NCI-H2227 treated with DMSO at 0.1 percent for 48 hours (cell line): ENCODE data around the gene ABHD11.
"Not testable (repeated sequence)": the region's sequence is repeated elsewhere in the genome, so short reads cannot be mapped to it uniquely, and the experiment has no call there.

ENCODE experiments used
- DNase-seq: peaks from one replicate; lab custom pipeline; 2025; lab: John Stamatoyannopoulos, UW

The ABHD11 gene, protein sequence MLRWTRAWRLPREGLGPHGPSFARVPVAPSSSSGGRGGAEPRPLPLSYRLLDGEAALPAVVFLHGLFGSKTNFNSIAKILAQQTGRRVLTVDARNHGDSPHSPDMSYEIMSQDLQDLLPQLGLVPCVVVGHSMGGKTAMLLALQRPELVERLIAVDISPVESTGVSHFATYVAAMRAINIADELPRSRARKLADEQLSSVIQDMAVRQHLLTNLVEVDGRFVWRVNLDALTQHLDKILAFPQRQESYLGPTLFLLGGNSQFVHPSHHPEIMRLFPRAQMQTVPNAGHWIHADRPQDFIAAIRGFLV

DNA sequence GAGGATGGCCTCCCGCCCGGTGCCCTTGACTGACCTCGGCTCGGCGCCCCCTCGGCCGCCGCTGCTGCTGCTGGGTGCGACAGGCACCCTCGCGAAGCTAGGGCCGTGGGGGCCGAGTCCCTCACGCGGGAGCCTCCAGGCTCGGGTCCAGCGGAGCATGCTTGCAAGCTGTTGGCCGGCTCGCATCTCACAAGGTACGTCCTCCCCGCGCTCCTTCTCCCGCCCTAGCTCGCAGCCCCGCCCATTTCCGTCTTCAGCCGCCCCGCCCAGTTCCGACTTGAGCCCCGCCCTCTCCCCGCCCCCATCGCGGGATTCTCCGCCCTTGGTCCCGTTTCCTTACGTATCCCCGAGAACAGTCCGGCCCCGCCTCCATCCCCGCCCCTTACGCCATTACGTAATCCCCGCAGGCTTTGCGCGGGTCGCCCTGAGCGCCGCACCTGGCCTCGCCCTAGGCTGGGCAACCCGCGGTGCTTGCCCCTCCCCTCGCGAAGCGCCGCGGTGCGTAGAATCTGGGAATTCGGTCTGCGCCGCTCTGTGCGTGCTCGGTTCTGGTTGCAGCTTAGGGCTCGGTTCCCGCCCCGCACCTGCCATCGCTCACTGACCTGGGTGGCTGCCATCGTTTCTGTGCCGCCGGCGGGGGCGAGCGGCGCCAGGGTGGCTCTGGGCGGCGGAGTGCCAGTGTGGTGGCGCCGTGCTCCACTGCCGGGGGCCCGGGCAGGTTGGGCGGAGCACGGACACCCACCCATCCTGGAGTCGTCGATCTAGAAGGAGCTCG is at the start of gene ABHD11:
Gene ABHD11 (minus strand): TSS at position 191 of the 775 bp plus-strand sequence. CDS start 32 bp downstream, at position 159.
- DNase-seq: peak; percentile 98

DNA sequence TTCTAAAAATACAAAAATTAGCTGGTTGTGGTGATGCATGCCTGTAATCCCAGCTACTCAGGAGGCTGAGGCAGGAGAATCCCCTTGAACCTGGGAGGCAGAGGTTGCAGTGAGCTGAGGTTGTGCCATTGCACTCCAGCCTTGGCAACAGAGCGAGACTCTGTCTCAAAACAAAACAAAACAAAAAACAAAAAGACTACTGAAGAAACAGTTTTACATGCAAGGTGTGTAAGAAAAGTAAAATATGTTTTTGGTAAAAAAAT is 49.1 kb upstream of the ABHD11 start:
- DNase-seq: not testable (repeated sequence)

DNA sequence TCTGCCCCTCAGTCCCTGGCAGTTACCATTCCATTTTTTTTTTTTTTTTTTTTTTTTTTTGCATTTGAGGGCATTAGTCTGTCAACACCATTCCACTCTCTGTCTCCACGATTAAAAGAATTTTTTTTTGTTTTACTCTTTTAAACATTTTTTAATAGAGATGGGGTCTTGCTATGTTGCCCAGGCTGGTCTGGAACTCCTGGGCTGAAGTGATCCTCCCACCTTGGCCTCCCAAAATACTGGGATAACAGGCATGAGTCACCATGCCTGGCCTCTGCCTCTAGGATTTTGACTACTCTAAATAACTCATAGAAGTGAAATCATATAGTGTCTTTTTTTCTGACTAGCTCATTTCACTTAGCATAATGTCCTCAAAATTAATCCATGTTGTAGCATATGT is 48.0 kb upstream of the ABHD11 start:
- no peak for DNase-seq

DNA sequence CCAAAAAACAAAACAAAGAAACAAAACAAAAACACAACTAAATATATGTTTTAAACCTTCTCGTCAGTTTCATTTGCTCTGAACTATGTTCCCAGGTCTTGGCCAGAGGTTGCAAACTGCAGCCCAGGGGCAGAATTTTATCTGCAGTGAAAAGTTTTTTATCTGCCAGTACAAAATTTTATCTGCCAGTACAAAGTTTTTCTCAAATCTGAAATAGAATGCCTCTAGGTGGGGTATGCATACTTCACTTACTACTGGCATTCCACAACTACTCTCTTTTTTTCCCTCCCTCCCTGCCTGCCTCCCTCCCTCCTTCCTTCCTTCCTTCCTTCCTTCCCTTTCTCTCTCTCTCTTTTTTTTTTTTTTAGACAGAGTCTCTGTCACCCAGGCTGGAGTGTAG is 40.9 kb upstream of the ABHD11 start:
- DNase-seq: no peak

DNA sequence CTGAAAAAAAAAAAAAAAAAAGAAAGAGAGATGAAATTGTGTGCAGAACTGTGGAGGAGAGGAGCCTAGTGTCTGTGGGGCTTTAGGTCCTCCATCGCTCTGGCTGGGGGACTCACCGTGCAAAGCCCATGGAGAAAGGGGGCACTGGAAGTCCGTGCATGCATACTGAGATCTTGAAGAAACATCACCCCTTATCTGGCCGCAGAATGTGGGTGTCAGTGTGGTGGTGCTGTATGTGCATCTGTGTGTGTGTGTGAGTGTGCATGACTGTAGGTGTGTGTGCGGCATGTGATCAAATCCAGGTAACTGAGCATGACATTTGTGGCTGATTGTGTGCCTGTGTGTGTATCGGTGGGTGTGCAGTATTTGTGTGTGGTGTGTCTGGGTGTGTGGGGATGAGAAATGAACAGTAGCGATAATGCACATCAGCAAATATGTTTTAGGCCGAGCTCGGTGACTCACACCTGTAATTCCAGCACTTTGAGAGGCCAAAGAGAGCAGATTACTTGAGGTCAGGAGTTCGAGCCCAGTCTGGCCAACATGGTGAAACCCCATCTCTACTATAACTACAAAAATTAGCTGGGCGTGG is 40.3 kb upstream of the ABHD11 start:
- DNase-seq: no peak

DNA sequence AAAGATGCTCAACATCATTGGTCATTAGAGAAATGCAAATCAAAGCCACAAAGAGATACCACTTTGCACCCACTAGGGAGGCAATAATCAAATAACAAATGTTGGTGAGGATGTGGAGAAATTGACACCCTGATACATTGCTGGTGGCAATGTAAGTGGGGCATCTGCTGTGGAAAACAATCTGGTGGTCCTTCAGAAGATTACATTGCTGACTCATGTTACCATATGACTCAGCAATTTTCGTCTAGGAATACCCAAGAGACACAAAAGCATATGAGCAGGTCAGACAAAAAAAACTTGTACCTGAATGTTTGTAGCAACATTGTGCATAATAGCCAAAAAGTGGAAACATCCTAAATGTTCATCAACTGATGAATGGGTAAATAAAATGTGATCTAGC is 36.3 kb upstream of the ABHD11 start:
- no peak for DNase-seq

DNA sequence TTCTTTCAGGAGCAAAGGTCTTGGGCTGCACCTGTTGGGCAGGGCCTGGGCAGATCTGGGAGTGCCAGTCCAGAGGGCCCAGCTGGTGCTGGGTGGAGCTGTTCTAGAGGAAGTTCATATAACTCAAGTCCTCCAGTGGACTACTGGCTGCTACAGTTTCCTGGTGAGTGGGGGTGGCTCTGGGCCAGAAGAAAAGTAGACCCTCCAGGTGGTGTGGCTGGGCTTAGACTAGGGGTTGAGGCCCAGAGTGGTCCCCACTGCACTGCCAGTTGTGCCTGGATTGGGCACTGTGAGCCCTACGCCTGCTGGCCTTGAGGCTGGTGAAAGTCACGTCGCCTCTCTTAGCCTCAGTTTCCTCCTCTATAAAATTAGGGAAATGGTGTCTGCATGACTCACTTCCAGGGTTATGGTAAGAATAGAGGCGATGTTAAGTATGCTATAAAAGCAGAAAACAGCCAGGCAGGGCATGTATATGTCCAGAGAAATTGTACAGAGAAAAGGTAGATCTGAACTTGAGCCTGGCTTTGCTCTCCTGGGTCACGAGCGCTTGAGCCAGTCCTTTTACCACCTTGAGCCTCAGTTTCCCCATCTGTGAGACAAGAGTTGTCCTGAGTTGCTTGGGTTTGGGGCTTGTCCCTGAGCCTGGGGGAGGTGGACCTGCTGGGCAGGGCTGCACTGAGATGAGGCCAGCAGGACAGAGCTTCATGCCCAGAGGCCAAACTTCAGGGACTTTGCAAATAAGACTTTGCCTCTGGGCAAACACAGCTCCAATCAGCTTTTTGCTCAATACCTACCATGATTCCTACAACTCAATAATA is 35.3 kb upstream of the ABHD11 start:
- no peak for DNase-seq

DNA sequence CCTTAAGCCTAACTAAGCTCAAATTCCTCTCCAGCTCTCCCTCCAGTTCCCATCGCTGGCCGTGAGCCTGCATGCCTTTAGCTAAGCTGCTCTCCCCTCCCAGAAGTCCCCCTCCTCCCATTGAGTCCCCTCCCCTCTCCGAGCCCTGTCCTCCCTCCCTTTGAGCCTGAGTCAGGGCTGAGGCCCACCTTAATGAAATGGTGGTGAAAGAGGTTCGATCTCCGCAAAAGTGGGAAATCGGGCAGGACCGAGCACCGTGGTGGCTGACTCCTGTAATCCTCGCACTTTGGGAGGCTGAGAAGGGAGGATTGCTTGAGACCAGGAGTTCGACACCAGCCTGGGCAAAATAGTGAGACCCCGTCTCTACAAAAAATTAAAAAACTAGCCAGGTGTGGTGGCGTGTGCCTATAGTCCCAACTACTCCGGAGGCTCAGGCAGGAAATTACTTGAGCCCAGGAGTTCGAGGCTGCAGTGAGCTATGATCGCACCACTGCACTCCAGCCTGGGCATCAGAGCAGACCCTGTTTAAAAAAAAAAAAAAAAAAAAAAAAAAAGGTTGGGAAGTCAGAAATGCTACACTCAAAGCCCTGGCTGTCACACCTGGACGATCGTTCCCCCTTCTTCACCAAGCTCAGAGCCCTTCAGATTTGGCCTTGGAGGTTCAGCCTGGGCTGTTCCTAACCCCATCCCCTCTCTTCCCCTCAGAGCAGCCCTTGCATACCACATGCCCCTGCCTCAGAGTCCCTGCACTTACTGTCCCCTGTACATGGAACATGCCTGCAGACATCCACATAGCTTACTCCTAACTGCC is 32.5 kb upstream of the ABHD11 start:
- no peak for DNase-seq

DNA sequence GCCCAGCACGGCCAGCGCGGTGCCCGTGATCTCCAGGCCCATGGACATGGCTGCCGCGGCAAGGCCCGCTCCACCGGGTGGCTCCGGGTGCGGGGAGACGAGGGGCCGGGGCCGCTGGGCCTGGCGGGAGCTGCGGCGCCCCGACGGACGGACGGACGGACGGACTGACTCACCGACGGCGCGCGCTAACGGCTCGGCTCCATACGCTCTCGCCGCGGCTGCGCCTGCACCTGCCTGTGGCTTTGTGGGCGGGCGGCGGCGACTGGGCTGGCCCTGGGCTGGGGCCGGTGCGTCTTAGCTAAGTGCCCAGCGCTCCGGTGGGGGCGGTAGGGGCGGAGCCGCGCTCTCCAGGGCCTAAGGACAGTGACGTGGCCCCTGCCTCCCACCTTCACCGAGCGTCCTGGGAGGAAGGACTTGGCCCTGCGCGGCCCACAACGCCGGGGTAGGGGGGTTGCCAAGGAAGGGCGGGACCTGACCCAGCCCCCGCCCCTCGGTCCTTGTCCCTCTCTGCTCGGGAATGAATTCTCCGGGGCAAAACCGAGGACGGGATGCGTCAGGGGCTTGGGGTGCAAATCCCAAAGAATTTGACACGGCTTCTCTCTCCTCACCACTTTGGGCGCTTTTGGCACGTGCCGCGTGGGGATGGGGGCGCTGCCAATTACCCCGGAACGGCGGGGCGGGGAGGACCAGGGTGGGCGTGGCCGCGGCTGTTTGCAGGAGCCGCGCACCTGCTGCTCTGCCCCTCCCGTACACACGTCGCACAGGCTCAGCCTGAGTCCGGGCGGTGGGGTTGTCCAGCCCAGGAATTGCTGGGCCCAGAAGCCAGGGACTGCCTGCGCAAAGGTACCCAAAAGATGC is 31.6 kb upstream of the ABHD11 start, which contains the start of gene CLDN3:
Gene CLDN3 (minus strand): TSS at position 269 of the 858 bp plus-strand sequence. CDS start 221 bp downstream, at position 48.
- DNase-seq: peak; percentile 80

DNA sequence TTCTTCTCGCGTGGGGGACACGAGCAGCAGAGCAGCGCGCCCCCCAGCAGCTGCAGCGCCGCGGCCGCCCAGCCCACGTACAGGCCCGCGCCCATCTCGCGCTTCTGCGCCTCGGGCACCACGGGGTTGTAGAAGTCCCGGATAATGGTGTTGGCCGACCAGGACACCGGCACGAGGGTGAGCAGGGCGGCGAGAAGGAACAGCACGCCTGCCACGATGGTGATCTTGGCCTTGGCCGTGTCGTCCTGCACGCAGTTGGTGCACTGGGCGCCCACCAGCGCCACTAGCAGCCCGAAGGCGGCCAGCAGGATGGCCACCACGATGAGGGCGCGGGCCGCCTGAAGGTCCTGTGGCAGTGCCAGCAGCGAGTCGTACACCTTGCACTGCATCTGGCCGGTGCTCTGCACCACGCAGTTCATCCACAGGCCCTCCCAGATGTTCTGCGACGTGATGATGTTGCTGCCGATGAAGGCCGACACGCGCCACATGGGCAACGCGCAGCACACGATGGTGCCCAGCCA is 30.9 kb upstream of the ABHD11 start:
- DNase-seq: no peak

DNA sequence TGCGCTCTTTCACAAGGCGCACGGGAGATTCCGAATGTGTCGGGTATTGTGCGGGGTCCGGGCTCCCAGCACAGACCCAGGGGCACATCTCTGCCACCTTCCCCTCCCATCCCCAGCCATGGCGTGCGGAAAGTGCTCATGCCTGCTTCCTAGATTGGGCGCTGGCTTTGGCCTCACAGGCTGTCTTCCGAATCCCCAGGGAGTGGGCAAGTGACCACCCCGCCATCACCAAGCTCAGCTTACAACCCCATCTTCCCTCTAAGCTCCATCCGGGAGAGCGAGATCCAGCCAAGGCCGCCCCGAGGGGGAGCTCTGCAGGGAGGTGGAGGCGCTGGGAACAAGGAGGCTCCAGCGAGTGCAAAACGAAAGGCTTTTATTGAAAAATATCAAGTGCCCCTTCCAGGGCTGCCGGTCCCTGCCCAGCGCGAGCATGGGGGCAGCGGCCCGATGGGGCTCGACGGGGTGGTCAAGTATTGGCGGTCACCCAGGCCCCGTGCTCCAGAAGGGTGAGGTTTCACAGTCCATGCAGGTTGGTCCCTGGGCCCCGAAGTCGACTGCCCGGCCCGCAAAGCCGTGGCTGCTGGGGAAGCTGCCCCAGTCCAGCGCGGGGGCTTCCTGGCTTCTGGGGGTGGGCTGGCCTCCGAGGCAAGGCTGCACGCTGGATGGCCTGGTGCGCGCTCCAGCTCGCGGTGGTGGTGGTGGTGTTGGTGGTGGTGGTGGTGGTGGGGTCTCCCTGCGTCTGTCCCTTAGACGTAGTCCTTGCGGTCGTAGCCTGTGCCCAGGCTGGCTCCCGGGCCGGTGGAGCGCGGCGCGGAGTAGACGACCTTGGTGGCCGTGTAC is 30.3 kb upstream of the ABHD11 start:
- no peak for DNase-seq

DNA sequence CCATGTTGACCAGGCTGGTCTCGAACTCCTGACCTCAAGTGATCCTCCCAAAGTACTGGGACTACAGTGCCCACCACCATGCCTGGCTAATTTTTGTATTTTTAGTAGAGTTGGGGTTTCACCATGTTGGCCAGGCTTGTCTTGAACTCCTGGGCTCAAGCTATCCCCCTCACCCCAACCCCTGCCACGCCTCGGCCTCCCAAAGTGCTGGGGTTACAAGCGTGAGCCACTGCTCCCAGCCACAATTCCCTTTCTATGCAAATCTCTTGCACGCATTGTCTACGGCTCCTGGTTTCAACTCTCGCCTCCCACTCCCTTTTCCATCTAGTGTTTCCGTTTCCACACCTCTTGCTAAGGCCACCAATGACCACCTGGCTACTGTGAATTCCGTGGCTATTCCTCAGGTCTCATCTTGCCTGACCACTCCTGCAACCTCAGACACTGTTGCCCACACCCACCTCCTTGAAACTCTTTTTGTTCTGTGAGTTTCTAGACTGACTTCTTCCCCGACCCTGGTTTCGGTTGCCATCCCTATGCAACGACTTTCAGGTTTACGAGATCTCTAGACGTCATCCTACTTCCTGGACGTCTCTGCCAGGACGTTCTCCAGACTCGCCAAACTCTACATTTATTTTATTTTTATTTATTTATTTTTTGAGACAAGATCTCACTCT is 28.1 kb upstream of the ABHD11 start:
- no peak for DNase-seq

DNA sequence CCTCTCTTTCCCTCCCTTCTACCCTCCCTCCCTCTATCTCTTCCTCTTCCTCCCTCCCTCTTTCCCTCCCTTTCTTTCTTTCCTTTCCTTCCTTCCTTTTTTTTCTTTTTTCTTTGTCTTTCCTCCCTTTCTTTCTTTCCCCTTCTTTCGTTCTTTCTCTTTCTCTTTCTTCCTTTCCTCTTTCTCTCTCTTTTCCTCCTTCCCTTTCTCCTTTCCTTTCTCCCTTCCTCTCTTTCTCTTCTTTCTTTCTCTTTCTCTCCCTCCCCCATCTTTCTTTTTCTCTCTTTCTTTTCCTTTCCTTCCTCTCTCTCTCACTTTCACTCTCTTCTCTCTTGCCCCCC is 24.0 kb upstream of the ABHD11 start:
- DNase-seq: no peak

DNA sequence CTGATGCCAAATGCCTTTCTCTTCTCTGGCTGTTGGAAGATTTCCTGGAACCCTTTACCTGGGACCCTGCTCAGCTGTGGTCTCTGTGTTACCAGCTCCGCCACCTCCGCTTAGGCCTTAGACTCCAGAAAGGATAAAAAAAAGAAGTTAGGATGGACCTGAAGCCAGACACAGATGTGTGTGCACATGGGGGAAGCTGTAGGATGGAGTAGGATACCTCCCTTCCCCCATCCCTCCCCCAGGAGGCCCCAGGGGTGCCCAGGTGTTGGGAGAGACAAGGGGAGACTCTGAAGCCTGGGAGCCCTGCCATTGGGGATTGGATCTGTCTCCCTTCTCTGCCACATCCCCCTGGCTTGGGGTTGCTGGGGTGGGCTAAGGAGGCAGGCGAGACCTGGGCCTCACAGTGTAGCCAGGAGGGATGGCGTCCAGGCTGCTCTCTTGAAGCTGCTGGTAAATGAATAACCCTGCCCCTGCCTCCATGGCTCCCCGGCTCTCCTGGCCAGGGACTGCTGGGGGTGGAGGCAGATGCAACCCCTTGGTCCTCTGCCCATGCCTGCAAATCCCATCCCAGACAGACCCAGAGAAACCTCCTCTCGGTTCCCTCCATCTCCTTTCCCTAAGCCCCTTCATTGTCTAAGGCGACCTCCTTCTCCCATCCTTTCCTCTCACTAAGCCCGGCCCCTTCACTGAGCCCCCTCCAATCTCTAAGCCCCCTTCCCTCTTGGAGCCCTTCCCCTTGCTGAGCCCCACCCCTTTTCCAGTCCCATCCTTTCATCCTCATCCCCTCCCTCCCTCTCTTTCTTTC is 23.5 kb upstream of the ABHD11 start:
- DNase-seq: peak; percentile 27

DNA sequence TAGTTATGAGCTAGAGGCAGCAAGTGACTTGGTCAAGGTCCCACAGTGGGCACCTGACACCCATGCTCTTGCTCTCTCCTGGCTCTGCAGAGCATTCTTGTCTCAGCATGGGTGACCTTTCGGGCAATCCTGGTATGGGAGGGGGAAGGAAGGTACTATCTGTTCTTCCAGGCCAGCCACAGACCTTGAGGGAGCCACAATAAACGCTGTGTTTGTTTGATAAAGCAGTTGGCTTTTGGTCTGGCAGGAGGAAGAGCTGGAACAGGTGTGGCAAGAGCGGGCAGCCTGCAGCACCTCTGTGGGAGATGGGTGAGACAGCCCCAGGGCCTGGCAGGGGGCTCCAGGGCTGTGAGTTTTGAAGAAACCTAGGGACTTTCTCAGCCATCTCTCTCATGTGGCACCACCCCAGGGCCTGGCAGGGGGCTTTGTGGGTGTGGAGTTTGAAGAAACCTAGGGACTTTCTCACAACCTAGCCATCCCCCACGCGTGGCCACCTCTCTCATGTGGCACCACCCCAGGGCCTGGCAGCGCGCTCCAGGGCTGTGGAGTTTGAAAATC is 20.1 kb upstream of the ABHD11 start:
- DNase-seq: no peak

DNA sequence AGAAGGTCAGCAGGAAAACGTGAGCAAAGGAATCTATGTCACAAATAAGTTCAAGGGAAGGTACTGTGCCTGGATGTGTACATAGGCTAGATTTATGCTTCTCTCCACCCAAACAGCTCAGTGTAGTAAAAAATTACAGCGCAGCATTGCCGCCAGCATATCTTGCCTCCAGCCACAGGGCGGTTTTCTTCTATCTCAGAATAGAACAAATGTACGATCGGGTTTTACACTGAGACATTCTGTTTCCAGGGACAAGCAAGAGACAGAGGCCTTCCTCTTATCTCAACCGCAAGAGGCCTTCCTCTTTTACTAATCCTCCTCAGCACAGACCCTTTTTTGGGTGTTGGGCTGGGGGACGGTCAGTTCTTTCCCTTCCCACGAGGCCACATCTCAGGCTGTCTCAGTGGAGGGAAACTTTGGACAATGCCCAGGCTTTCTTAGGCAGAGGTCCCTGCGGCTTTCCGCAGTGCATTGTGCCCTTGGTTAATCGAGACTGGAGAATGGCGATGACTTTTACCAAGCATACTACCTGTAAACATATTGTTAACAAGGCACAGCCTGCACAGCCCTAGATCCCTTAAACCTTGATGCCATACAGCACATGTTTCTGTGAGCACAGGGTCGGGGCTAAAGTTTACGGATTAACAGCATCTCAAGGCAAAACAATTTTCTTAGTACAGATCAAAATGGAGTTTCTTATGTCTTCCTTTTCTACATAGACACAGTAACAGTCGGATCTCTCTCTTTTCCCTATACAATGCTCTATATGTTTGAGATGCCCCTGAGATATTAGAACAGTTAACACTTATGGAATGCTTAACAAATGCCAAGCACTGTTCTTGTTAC is 11.6 kb upstream of the ABHD11 start:
- DNase-seq: no peak

DNA sequence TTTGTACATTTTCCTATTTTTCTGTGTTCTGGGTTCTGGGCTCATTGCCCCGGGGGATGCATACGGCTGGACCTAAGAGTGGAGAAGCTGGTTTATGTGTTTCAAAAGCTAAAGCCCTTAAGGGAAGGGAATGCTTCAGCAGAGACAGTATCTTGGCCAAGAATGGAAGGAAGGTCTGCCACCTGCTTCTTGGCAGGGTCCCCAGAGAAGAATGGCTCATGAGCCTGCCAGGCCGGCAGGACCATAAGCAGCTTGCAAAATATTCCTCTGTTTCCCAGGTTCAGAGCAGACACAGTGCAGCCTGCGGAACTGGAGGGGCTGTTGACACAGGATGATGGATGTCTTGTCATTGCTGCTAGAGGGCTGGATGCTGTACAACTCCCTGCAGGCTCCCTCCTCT is 7.8 kb upstream of the ABHD11 start:
- no peak for DNase-seq
